ENCODE results near the gene CACNA2D2. TPM values are rescaled to one million over a fixed set of nuclear protein-coding genes. Genes with fewer than 3 reads are reported as not detected.

Gene CACNA2D2
- total and polyA plus RNA-seq, 7 donors: 0.49 to 1.7 (median 1.1) TPM; not detected in 1

- H3K4me3 ChIP-seq: no peak overlapping the region
- 90 to 92% methylated on average over 10 of the region's 10 CpGs for WGBS, 2 donors
- H3K36me3 ChIP-seq: no peaks in the 10 kb centered on the region
- no peaks in the 10 kb centered on the region for H3K9me3 ChIP-seq
- no peak overlapping the region for H3K27ac ChIP-seq
- H3K27me3 ChIP-seq: no peaks in the 10 kb centered on the region
- H3K4me1 ChIP-seq: peaks cover 0 to 7% (median 4%) of the 10 kb centered on the region in 4 donors
- TF ChIP-seq CTCF (IDR thresholded peaks at IDR 0.05) (no peak), POLR2A (IDR thresholded peaks at IDR 0.05) (no peak), EP300 (IDR thresholded peaks at IDR 0.05) (no peak), POLR2AphosphoS5 (IDR thresholded peaks at IDR 0.05) (no peak)
- intact Hi-C loops (cut with DNase I): no loop called here
- DNase-seq: no peak
These were observed 48.9 kb downstream of the CACNA2D2 start for GRCh38 chr3:50454481-50455070.

GRCh38 chr3:50453907-50454306 is 49.5 kb downstream of the CACNA2D2 start:
- H3K4me1 ChIP-seq: peaks cover 0 to 7% (median 4%) of the 10 kb centered on the region in 4 donors
- no peak overlapping the region for H3K4me3 ChIP-seq
- intact Hi-C loops (cut with DNase I): no loop called here
- TF ChIP-seq POLR2A (IDR thresholded peaks at IDR 0.05) (no peak), CTCF (IDR thresholded peaks at IDR 0.05) (no peak), POLR2AphosphoS5 (IDR thresholded peaks at IDR 0.05) (no peak), EP300 (IDR thresholded peaks at IDR 0.05) (no peak)
- H3K36me3 ChIP-seq: no peaks in the 10 kb centered on the region
- 79 to 84% methylated on average over 13 of the region's 13 CpGs for WGBS, 2 donors
- no peaks in the 10 kb centered on the region for H3K27me3 ChIP-seq
- no peak for DNase-seq
- H3K27ac ChIP-seq: no peak overlapping the region
- H3K9me3 ChIP-seq: no peaks in the 10 kb centered on the region

- H3K4me1 ChIP-seq: peaks cover 0 to 7% (median 4%) of the 10 kb centered on the region in 4 donors
- DNase-seq: peak; percentile 88
- intact Hi-C loops (cut with DNase I): no loop called here
- no peaks in the 10 kb centered on the region for H3K27me3 ChIP-seq
- no peaks in the 10 kb centered on the region for H3K9me3 ChIP-seq
- TF ChIP-seq POLR2AphosphoS5 (IDR thresholded peaks at IDR 0.05) (peak in 1 of 4 donors; percentile 41), EP300 (IDR thresholded peaks at IDR 0.05) (no peak)
- peak overlapping the region; percentile 52 to 67 (median 60) for H3K27ac ChIP-seq
- 33 to 40% methylated on average over 29 of the region's 29 CpGs for WGBS, 2 donors
- peak overlapping the region in 3 of 4 donors; percentile 29 to 39 (median 38) for H3K4me3 ChIP-seq
- no peaks in the 10 kb centered on the region for H3K36me3 ChIP-seq
These were observed 53.1 kb downstream of the CACNA2D2 start for GRCh38 chr3:50450209-50450921.

- Histone ChIP-seq H3K9me3 (no peaks in the 10 kb centered on the region), H3K27ac (no peak overlapping the region), H3K4me3 (no peak overlapping the region), H3K27me3 (no peaks in the 10 kb centered on the region), H3K4me1 (peaks cover 0 to 7% (median 4%) of the 10 kb centered on the region in 4 donors), H3K36me3 (no peaks in the 10 kb centered on the region)
- TF ChIP-seq POLR2AphosphoS5 (IDR thresholded peaks at IDR 0.05) (no peak), CTCF (IDR thresholded peaks at IDR 0.05) (no peak), POLR2A (IDR thresholded peaks at IDR 0.05) (no peak), EP300 (IDR thresholded peaks at IDR 0.05) (no peak)
- DNase-seq: no peak
- 91 to 93% methylated on average over 13 of the region's 13 CpGs for WGBS, 2 donors
- intact Hi-C loops (cut with DNase I): no loop called here
These were observed 54.5 kb downstream of the CACNA2D2 start for GRCh38 chr3:50448752-50449539.
